Naive thymus-derived CD4-positive, alpha-beta T cell (primary cell): Measurements from ENCODE around the gene LARP1. TPM values are rescaled to one million over a fixed set of nuclear protein-coding genes. Genes with fewer than 3 reads are reported as not detected.

Experiments
- ATAC-seq: fragments of 150-1000 bp; cut with Tn5 transposase; 2 replicates; pipeline ENCODE4 v1.10.0; 2021; ENCODE audit warnings: mild to moderate bottlenecking, moderate library complexity
- CTCF ChIA-PET: fragments of 350-600 bp; sonication (Branson Sonifier 250); formaldehyde crosslinking; loops from one replicate; lab custom pipeline; 2021; ENCODE audit warnings: antibody characterized with exemption; lab: Charles Lee
- POLR2A ChIA-PET: fragments of 350-600 bp; sonication (Branson Sonifier 250); formaldehyde crosslinking; loops from one replicate; lab custom pipeline; 2021; ENCODE audit warnings: antibody characterized with exemption, inconsistent platforms; lab: Charles Lee
- DNase-seq, 9 donors: peaks; one replicate each; pipeline versions ENCODE4 v3.0.0 to v3.0.0-alpha.2; 2020 to 2022; ENCODE audit warnings: mixed read lengths in 1 of 9
- H3K27ac ChIP-seq: one replicate; pipeline ENCODE4 v1.7.0; 2013; ENCODE audit warnings: mild to moderate bottlenecking, low read depth, low read length, moderate library complexity
- H3K27me3 ChIP-seq, 2 donors: one replicate each; pipeline ENCODE4 v1.7.0; 2013; ENCODE audit warnings: low read length in 2 of 2, mild to moderate bottlenecking in 2 of 2, moderate library complexity in 2 of 2; ENCODE audit not compliant: control insufficient read depth in 2 of 2, insufficient read depth in 2 of 2
- H3K36me3 ChIP-seq, 3 experiments: 1 replicate in 2 of 3; 2 replicates in 1 of 3; pipeline ENCODE4 v1.7.0; 2013; ENCODE audit warnings: low read length in 3 of 3, mild to moderate bottlenecking in 3 of 3, moderate library complexity in 1 of 3; ENCODE audit not compliant: insufficient read depth in 3 of 3, control insufficient read depth in 2 of 3
- H3K4me1 ChIP-seq, 2 donors: one replicate each; pipeline ENCODE4 v1.7.0; 2013; ENCODE audit warnings: low read length in 2 of 2, mild to moderate bottlenecking in 2 of 2, moderate library complexity in 1 of 2; ENCODE audit not compliant: control insufficient read depth in 2 of 2, insufficient read depth in 2 of 2
- H3K4me3 ChIP-seq: 2 replicates; pipeline ENCODE4 v1.7.0; 2013; ENCODE audit warnings: mild to moderate bottlenecking, low read length
- H3K9me3 ChIP-seq, 3 experiments: 1 replicate in 2 of 3; 2 replicates in 1 of 3; pipeline ENCODE4 v1.7.0; 2013; ENCODE audit warnings: low read length in 3 of 3; ENCODE audit not compliant: control insufficient read depth in 2 of 3
- H3K27ac Mint-ChIP-seq, 9 donors: one replicate each; pipeline ENCODE4 v1.8.0; 2020 to 2022; ENCODE audit warnings: mixed read lengths in 9 of 9, mild to moderate bottlenecking in 8 of 9, moderate library complexity in 5 of 9, inconsistent platforms in 2 of 9
- H3K27me3 Mint-ChIP-seq, 5 donors: one replicate each; pipeline ENCODE4 v1.8.0; 2021 to 2022; ENCODE audit warnings: mixed read lengths in 5 of 5, mild to moderate bottlenecking in 1 of 5
- H3K36me3 Mint-ChIP-seq, 5 donors: one replicate each; pipeline ENCODE4 v1.8.0; 2020 to 2022; ENCODE audit warnings: mixed read lengths in 5 of 5, mild to moderate bottlenecking in 3 of 5, inconsistent platforms in 1 of 5
- H3K4me1 Mint-ChIP-seq, 7 donors: one replicate each; pipeline ENCODE4 v1.8.0; 2020 to 2022; ENCODE audit warnings: mixed read lengths in 7 of 7, mild to moderate bottlenecking in 3 of 7, inconsistent platforms in 1 of 7
- H3K4me3 Mint-ChIP-seq, 10 donors: one replicate each; pipeline ENCODE4 v1.8.0; 2020 to 2022; ENCODE audit warnings: mild to moderate bottlenecking in 10 of 10, mixed read lengths in 10 of 10, moderate library complexity in 6 of 10, inconsistent platforms in 2 of 10
- H3K9me3 Mint-ChIP-seq, 11 donors: one replicate each; pipeline ENCODE4 v1.8.0; 2020 to 2022; ENCODE audit warnings: mixed read lengths in 11 of 11, mild to moderate bottlenecking in 4 of 11, inconsistent platforms in 1 of 11, moderate library complexity in 1 of 11
- intact Hi-C, 2 donors: fragments of 100-400 bp; cut with micrococcal nuclease; formaldehyde crosslinking; loops; one replicate each; pipeline ENCODE4 v1.15.1; 2023
- polyA plus RNA-seq, 2 donors: library from polyadenylated mRNA; unstranded; fragments of 300-500 nt; fragmentation: Illumina TruSeq; gene quantifications; one replicate each; pipeline ENCODE4 v1.2.3, GENCODE V29; 2021
- total RNA-seq, 6 experiments: library from RNA in 5 of 6; stranded (reverse) in 5 of 6; gene quantifications; 1 replicate in 5 of 6; 2 replicates in 1 of 6; pipeline ENCODE4 v1.2.3 and lab custom pipeline; 2021 to 2026

Gene LARP1
- total and polyA plus RNA-seq, 7 experiments from 2014 or later: 12.2 to 217 (median 139) TPM

DNA sequence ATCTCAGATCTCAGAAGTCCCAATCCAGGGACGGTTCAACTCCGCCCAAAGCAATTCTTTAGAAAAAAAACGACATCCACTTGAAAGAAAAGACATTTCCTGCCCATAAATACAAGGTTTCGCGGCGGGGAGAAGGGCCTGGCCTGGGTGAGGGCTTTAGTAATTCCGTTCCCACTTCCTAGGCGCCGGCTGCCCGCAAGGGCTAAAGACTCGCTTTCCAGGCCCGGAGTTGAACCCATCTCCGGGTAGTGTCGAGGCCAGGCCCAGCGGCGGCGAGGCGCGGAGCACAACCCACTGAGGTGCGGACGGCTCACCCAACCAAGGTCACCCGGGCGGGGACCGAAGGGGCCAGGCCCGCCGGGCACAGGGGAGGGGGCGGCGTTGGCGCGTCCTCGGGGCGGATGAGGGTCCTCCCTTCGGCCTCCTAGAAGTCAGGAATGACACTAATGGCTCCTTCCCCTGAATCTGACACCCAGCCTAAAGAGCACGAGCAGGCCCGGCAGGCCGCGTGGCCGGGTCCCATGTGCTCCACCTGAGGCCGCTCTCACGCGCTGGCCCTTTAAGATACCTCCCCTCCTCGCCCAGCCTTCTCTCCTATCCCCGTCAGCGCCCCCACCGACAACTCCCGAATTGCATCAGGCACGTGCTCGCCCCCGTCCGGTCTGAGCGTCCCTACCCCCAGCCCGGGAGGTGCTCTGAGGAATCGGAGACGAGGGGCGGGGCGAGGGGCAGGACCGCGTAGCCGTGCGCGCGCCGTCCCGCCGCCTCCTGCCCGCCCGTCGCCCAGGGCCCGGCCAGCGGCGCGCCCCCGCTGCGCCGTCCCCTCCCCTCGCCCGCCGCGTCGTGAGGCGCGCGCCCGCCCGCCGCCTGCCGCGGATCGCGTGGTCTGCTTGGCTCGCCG, 467 bp upstream of the LARP1 start:
- DNase-seq (peak; percentile 97 to 99 (median 99)), ATAC-seq (peak; percentile 94)
- intact Hi-C loops: loop anchor here (1.0 to 5.0 kb wide), 14 partner anchors 42 to 716 kb away; partner anchors contain the start of genes CNOT8 (in 2 of the 2), FAM114A2 (in 2 of the 2), GALNT10 (in 2 of the 2) and MFAP3 (in 2 of the 2)
- H3K4me1 Mint-ChIP-seq: peaks cover 27 to 45% (median 33%) of the 10 kb centered on the region in 7 donors
- Histone ChIP-seq H3K27ac (peak overlapping the region; percentile 96), H3K9me3 (no peaks in the 10 kb centered on the region), H3K27me3 (no peaks in the 10 kb centered on the region), H3K4me3 (peak overlapping the region; percentile 72), H3K4me1 (peaks cover 30 to 32% of the 10 kb centered on the region in 2 donors), H3K36me3 (peaks cover 0 to 11% (median 0%) of the 10 kb centered on the region in 3 experiments)
- peak overlapping the region; percentile 88 to 98 (median 92) for H3K4me3 Mint-ChIP-seq
- no peaks in the 10 kb centered on the region for H3K9me3 Mint-ChIP-seq
- H3K27ac Mint-ChIP-seq: peak overlapping the region; percentile 92 to 98 (median 98)
- H3K36me3 Mint-ChIP-seq: peaks cover 0 to 5% (median 3%) of the 10 kb centered on the region in 5 donors
- no peaks in the 10 kb centered on the region for H3K27me3 Mint-ChIP-seq
- ChIA-PET POLR2A (interaction anchor here (0.6 to 1.4 kb wide), 3 partner anchors 12 to 104 kb away, joined by 3 to 9 read pairs (median 3); partner anchors contain the start of gene CNOT8), CTCF (no interaction called here)

DNA sequence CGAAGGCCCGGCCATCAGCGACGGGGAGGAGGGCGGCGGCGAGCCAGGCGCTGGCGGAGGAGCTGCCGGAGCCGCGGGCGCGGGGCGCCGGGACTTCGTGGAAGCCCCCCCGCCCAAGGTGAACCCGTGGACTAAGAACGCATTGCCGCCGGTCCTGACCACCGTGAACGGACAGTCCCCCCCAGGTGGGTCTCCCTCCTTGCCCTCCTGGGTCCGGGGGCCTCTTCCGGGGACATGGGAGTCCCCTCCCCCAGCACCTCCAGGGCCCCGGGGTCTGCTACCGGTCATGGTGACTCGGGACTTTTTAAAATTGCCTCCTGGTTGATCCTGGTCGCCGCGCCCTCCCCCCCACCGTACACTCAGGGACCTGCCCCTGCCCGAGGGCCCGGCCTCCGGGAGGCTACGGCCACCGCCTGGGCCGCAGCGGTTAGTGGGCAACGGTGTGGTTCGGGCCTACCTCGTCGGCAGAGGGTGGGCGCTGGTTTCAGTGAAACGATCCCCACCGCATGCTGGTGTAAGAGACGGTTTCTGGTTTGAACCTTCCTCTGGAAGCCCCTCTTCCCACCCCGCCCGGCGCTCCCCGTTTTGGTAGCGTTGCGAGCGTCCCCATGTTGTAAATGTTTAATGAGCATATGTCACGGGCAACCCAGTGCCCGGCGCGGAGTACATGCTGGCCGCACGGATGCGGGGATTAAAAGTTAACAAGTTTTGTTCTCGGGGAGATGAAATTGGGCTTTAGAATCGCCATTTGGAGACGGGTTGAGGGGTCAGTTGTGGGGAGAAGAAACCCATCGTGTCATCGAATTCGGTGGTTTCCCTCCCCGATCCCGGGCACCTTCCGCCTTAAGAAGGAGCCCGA, 1.1 kb downstream of the LARP1 start:
- POLR2A ChIA-PET: interaction anchor here (1.0 kb wide), 1 partner anchor 101 kb away, joined by 4 read pairs; no protein-coding TSS in a partner anchor
- Mint-ChIP-seq H3K4me1 (peaks cover 38 to 58% (median 49%) of the 10 kb centered on the region in 7 donors), H3K9me3 (no peaks in the 10 kb centered on the region)

DNA sequence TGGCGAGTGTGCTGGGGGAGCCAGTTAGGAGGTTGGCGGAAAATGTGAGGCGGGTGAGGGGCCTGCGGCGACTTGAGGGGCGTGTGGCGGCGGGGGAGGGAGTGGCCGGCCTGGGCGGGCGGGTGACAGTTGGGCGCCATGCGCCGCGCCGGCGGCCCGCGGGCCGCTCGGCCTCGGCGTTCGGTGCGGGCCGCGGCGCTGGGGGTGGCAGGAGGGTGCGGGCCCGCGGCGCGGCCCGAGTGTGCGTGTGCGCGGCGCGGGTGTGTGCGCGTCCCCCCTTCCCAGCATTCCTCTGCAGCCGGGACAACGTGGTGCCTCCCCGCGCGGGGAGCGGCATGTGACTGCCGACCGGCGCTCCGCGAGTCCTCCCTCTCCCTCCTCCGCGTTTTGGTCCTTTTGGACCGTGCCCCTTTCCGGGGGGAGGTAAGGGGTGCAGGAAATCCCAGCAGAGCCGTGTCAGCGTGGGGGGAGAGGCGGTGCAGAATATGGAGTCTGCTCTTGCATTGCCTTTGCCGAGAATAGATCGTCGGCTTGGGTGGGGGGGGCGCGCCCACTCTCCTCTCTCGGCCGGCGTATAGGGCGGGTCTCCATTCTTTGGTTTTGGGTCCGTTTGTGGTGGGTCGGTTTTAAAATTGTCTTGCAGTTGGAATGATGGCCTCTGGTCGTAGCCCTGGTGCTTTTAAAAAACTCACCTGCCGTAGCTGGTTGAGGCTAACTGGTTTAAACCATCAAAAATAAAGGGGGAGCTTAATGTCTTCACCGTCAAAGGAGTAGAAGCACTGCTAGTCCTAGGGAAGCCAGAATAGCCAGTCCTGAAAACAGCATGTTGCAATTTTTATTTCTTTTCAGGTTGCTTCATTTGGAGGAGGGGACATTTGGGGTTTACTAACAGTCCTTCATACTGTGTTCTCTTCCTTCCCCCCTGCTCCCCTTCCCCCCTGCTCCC, 2.0 kb downstream of the LARP1 start:
- Histone ChIP-seq H3K27ac (peak overlapping the region; percentile 90), H3K9me3 (no peaks in the 10 kb centered on the region), H3K27me3 (no peaks in the 10 kb centered on the region), H3K4me1 (peaks cover 52% of the 10 kb centered on the region in 2 donors), H3K36me3 (peaks cover 0 to 11% (median 0%) of the 10 kb centered on the region in 3 experiments), H3K4me3 (peak overlapping the region; percentile 79)
- ChIA-PET CTCF (no interaction called here), POLR2A (interaction anchor here (0.6 to 3.7 kb wide), 7 partner anchors 10 to 719 kb away, joined by 3 to 20 read pairs (median 5); partner anchors contain the start of genes CNOT8, FAM114A2 and MFAP3)
- peaks cover 45 to 66% (median 57%) of the 10 kb centered on the region in 7 donors for H3K4me1 Mint-ChIP-seq
- DNase-seq (peak; percentile 19 to 67 (median 38)), ATAC-seq (no peak)
- no peaks in the 10 kb centered on the region for H3K9me3 Mint-ChIP-seq
- peaks cover 0 to 5% (median 3%) of the 10 kb centered on the region in 5 donors for H3K36me3 Mint-ChIP-seq
- intact Hi-C loops: loop anchor here in 1 of 2 donors (1.0 to 5.0 kb wide), 3 partner anchors 40 to 565 kb away; partner anchors contain the start of gene GALNT10
- H3K4me3 Mint-ChIP-seq: peak overlapping the region; percentile 94 to 99 (median 97)
- H3K27ac Mint-ChIP-seq: peak overlapping the region; percentile 90 to 99 (median 96)
- no peaks in the 10 kb centered on the region for H3K27me3 Mint-ChIP-seq

More for the DNA sequence above, 1.1 kb downstream of the LARP1 start:
- intact Hi-C loops: loop anchor here in 1 of 2 donors (1.0 to 5.0 kb wide), 3 partner anchors 41 to 564 kb away; partner anchors contain the start of gene GALNT10
- CTCF ChIA-PET: no interaction called here
- DNase-seq: peak; percentile 18 to 49 (median 34)
- no peaks in the 10 kb centered on the region for H3K27me3 ChIP-seq
- peaks cover 0 to 11% (median 0%) of the 10 kb centered on the region in 3 experiments for H3K36me3 ChIP-seq
- H3K27ac ChIP-seq: peak overlapping the region; percentile 90
- Mint-ChIP-seq H3K27me3 (no peaks in the 10 kb centered on the region), H3K4me3 (peak overlapping the region; percentile 91 to 99 (median 96)), H3K36me3 (peaks cover 0 to 5% (median 3%) of the 10 kb centered on the region in 5 donors), H3K27ac (peak overlapping the region; percentile 90 to 99 (median 96))
- H3K9me3 ChIP-seq: no peaks in the 10 kb centered on the region
- peak overlapping the region; percentile 75 for H3K4me3 ChIP-seq
- H3K4me1 ChIP-seq: peaks cover 43 to 46% of the 10 kb centered on the region in 2 donors
- no peak for ATAC-seq

DNA sequence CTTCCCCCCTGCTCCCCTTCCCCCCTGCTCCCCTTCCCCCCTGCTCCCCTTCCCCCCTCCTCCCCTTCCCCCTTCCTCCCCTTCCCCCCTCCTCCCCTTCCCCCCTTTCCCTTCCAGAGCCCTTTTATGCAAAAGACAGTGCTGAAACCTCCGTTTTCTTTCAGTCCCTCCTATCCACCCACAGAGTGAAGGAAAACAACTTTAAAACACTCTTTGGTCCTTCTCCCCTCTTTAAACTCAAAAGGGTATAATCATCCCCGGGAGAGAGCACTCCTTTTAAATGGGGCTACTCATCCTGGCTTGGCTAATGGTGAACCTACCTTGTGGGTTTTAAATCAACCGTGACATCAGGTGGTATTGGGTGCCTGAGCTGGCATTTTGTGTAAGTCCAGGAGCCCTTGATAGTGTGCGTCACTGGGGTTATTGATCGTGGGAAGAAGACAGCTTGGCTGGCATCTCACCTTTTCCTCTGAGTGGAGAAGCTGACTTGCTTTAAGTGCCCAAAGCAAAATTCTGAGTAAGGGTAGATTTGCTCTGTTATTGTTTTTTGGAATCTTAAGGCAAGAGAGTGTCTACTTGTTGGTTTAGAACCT, 2.7 kb downstream of the LARP1 start:
- H3K27me3 ChIP-seq: no peaks in the 10 kb centered on the region
- peak overlapping the region; percentile 87 to 99 (median 96) for H3K4me3 Mint-ChIP-seq
- peak overlapping the region; percentile 75 to 96 (median 92) for H3K27ac Mint-ChIP-seq
- peaks cover 54 to 57% of the 10 kb centered on the region in 2 donors for H3K4me1 ChIP-seq
- DNase-seq (peak in 6 of 9 donors; percentile 22 to 63 (median 30)), ATAC-seq (no peak)
- peaks cover 47 to 73% (median 63%) of the 10 kb centered on the region in 7 donors for H3K4me1 Mint-ChIP-seq
- CTCF ChIA-PET: no interaction called here
- H3K4me3 ChIP-seq: peak overlapping the region; percentile 40
- H3K27me3 Mint-ChIP-seq: no peaks in the 10 kb centered on the region
- intact Hi-C loops: loop anchor here (1.0 to 5.0 kb wide), 3 partner anchors 9 to 566 kb away; partner anchors contain the start of gene GALNT10 (in 1 of the 2)
- POLR2A ChIA-PET: interaction anchor here (0.6 to 3.7 kb wide), 7 partner anchors 10 to 720 kb away, joined by 3 to 20 read pairs (median 5); partner anchors contain the start of genes CNOT8, FAM114A2 and MFAP3
- peaks cover 0 to 5% (median 3%) of the 10 kb centered on the region in 5 donors for H3K36me3 Mint-ChIP-seq
- peaks cover 0 to 11% (median 0%) of the 10 kb centered on the region in 3 experiments for H3K36me3 ChIP-seq
- H3K9me3 Mint-ChIP-seq: no peaks in the 10 kb centered on the region
- peak overlapping the region; percentile 66 for H3K27ac ChIP-seq
- H3K9me3 ChIP-seq: no peaks in the 10 kb centered on the region

DNA sequence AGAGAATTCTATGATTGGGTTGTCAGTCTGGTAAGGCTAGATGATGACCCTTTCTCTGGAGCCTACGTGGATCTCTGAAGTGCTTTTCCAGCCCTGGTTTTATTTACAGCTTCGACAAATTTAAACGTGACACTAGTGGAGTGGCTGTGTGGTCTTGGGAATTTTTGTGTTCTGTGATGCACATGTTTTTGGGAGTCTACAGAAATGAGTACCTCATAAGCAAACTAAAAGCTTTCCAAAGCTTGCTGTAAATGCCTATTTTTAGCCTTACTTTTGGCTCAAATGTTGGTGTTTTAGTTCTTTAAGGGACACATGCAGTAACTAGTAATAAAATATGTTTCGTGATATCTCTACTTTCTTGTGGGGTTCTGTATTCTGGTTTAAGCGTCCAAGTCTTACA, 3.3 kb downstream of the LARP1 start:
- intact Hi-C loops: loop anchor here (1.0 to 5.0 kb wide), 3 partner anchors 9 to 566 kb away; partner anchors contain the start of gene GALNT10 (in 1 of the 2)
- no peaks in the 10 kb centered on the region for H3K27me3 ChIP-seq
- H3K36me3 Mint-ChIP-seq: peaks cover 0 to 5% (median 3%) of the 10 kb centered on the region in 5 donors
- ChIA-PET POLR2A (interaction anchor here (1.3 to 3.7 kb wide), 5 partner anchors 9 to 102 kb away, joined by 3 to 20 read pairs (median 6); partner anchors contain the start of gene CNOT8), CTCF (no interaction called here)
- no peaks in the 10 kb centered on the region for H3K9me3 Mint-ChIP-seq
- peak overlapping the region in 8 of 9 donors; percentile 83 to 96 (median 93) for H3K27ac Mint-ChIP-seq
- ATAC-seq (no peak), DNase-seq (no peak)
- H3K4me1 ChIP-seq: peaks cover 55 to 56% of the 10 kb centered on the region in 2 donors
- H3K36me3 ChIP-seq: peaks cover 0 to 11% (median 0%) of the 10 kb centered on the region in 3 experiments
- peak overlapping the region; percentile 40 for H3K4me3 ChIP-seq
- peaks cover 47 to 74% (median 64%) of the 10 kb centered on the region in 7 donors for H3K4me1 Mint-ChIP-seq
- peak overlapping the region; percentile 87 to 99 (median 94) for H3K4me3 Mint-ChIP-seq
- H3K27ac ChIP-seq: peak overlapping the region; percentile 66
- H3K27me3 Mint-ChIP-seq: no peaks in the 10 kb centered on the region
- H3K9me3 ChIP-seq: no peaks in the 10 kb centered on the region
